ENCODE measurements around the gene ACTR3C. TPM values are rescaled to one million over a fixed set of nuclear protein-coding genes. Genes with fewer than 3 reads are reported as not detected.
A peak's percentile ranks its signal among the peaks of the same experiment; 100 is the strongest.

The ACTR3C gene
- total and polyA plus RNA-seq, 2 experiments from 2014 or later, result 1.5 to 3.5 TPM

DNA sequence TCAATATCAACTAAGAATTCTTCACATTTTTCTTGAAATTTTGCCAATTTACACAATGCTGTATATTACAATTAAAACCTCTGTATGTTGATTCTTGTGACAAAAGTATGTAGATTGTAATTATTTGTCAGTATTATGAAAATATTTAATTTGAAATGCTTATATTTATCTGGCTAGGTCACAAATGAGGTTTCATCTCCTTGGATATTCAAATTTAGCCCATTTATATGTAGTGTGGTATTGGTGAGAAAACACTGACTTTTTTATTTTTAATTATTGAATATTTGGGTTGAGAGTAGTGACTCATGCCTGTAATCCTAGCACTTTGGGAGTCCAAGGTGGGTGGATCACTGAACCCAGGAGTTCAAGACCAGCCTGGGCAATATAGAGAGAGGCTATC lies 21.0 kb upstream of the ACTR3C start:
- peaks cover 27% of the 10 kb centered on the region for H3K4me1 Mint-ChIP-seq
- H4K20me1 ChIP-seq (replicated peaks; ENCODE audit: insufficient read depth), result no peaks in the 10 kb centered on the region; the same call in 1 of the 2 replicates
- H2AFZ ChIP-seq, result no peak overlapping the region
- no peaks in the 10 kb centered on the region for H3K9me2 ChIP-seq (ENCODE audit: insufficient read depth)
- ATAC-seq (no peak), DNase-seq (ENCODE audit: low spot score) (no peak)
- no peak overlapping the region for H3K27ac Mint-ChIP-seq
- peaks cover 25% of the 10 kb centered on the region for H3K9me3 Mint-ChIP-seq
- no peak overlapping the region for H3K4me3 ChIP-seq
- H3K4me1 ChIP-seq (ENCODE audit: insufficient read depth), result peaks cover 27% of the 10 kb centered on the region
- H3K36me3 Mint-ChIP-seq (ENCODE audit: low read depth), result peaks cover 23% of the 10 kb centered on the region
- peaks cover 27% of the 10 kb centered on the region for H3K27me3 Mint-ChIP-seq (ENCODE audit: insufficient read depth, low read depth, poor library complexity)
- H3K27ac ChIP-seq (ENCODE audit: low read depth), result no peak overlapping the region
- H3K4me3 Mint-ChIP-seq, result no peak overlapping the region
- no peak overlapping the region for H3K4me2 ChIP-seq
- H3K27me3 ChIP-seq (ENCODE audit: insufficient read depth), result peaks cover 28% of the 10 kb centered on the region
- H3K36me3 ChIP-seq (ENCODE audit: insufficient read depth), result peaks cover 1% of the 10 kb centered on the region; the same call in 1 of the 2 replicates
- H3F3A ChIP-seq (replicated peaks; ENCODE audit: low read depth), result 0 out of 2 replicates have a peak, but pooled peaks cover 7% of the 10 kb centered on the region
- TF ChIP-seq ETS1 (IDR thresholded peaks at IDR 0.05) (no peak), STAT1 (IDR thresholded peaks at IDR 0.05; ENCODE audit: unreplicated experiment) (no peak), ZNF331 (CRISPR knock-in tag; IDR thresholded peaks at IDR 0.05; ENCODE audit: low read depth) (no peak)
- H3K79me2 ChIP-seq (replicated peaks; ENCODE audit: insufficient read depth), result peaks cover 22% of the 10 kb centered on the region

GRCh38 chr7:150343225-150343624 lies 19.9 kb upstream of the ACTR3C start:
- H3K27ac Mint-ChIP-seq, result no peak overlapping the region
- H3K27me3 ChIP-seq (ENCODE audit: insufficient read depth), result peaks cover 28% of the 10 kb centered on the region
- TF ChIP-seq NANOG (IDR thresholded peaks at IDR 0.05; ENCODE audit: borderline replicate concordance), result no peak
- no peak for TF ChIP-seq ETS1 (IDR thresholded peaks at IDR 0.05)
- TF ChIP-seq, protein P1, sequence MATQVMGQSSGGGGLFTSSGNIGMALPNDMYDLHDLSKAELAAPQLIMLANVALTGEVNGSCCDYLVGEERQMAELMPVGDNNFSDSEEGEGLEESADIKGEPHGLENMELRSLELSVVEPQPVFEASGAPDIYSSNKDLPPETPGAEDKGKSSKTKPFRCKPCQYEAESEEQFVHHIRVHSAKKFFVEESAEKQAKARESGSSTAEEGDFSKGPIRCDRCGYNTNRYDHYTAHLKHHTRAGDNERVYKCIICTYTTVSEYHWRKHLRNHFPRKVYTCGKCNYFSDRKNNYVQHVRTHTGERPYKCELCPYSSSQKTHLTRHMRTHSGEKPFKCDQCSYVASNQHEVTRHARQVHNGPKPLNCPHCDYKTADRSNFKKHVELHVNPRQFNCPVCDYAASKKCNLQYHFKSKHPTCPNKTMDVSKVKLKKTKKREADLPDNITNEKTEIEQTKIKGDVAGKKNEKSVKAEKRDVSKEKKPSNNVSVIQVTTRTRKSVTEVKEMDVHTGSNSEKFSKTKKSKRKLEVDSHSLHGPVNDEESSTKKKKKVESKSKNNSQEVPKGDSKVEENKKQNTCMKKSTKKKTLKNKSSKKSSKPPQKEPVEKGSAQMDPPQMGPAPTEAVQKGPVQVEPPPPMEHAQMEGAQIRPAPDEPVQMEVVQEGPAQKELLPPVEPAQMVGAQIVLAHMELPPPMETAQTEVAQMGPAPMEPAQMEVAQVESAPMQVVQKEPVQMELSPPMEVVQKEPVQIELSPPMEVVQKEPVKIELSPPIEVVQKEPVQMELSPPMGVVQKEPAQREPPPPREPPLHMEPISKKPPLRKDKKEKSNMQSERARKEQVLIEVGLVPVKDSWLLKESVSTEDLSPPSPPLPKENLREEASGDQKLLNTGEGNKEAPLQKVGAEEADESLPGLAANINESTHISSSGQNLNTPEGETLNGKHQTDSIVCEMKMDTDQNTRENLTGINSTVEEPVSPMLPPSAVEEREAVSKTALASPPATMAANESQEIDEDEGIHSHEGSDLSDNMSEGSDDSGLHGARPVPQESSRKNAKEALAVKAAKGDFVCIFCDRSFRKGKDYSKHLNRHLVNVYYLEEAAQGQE (IDR thresholded peaks at IDR 0.05; ENCODE audit: unreplicated experiment), result no peak
- TF ChIP-seq EZH2phosphoT487 (IDR thresholded peaks at IDR 0.05; ENCODE audit: unreplicated experiment), result no peak
- TF ChIP-seq ZNF331 (CRISPR knock-in tag; IDR thresholded peaks at IDR 0.05; ENCODE audit: low read depth), result no peak
- TF ChIP-seq, protein P2, sequence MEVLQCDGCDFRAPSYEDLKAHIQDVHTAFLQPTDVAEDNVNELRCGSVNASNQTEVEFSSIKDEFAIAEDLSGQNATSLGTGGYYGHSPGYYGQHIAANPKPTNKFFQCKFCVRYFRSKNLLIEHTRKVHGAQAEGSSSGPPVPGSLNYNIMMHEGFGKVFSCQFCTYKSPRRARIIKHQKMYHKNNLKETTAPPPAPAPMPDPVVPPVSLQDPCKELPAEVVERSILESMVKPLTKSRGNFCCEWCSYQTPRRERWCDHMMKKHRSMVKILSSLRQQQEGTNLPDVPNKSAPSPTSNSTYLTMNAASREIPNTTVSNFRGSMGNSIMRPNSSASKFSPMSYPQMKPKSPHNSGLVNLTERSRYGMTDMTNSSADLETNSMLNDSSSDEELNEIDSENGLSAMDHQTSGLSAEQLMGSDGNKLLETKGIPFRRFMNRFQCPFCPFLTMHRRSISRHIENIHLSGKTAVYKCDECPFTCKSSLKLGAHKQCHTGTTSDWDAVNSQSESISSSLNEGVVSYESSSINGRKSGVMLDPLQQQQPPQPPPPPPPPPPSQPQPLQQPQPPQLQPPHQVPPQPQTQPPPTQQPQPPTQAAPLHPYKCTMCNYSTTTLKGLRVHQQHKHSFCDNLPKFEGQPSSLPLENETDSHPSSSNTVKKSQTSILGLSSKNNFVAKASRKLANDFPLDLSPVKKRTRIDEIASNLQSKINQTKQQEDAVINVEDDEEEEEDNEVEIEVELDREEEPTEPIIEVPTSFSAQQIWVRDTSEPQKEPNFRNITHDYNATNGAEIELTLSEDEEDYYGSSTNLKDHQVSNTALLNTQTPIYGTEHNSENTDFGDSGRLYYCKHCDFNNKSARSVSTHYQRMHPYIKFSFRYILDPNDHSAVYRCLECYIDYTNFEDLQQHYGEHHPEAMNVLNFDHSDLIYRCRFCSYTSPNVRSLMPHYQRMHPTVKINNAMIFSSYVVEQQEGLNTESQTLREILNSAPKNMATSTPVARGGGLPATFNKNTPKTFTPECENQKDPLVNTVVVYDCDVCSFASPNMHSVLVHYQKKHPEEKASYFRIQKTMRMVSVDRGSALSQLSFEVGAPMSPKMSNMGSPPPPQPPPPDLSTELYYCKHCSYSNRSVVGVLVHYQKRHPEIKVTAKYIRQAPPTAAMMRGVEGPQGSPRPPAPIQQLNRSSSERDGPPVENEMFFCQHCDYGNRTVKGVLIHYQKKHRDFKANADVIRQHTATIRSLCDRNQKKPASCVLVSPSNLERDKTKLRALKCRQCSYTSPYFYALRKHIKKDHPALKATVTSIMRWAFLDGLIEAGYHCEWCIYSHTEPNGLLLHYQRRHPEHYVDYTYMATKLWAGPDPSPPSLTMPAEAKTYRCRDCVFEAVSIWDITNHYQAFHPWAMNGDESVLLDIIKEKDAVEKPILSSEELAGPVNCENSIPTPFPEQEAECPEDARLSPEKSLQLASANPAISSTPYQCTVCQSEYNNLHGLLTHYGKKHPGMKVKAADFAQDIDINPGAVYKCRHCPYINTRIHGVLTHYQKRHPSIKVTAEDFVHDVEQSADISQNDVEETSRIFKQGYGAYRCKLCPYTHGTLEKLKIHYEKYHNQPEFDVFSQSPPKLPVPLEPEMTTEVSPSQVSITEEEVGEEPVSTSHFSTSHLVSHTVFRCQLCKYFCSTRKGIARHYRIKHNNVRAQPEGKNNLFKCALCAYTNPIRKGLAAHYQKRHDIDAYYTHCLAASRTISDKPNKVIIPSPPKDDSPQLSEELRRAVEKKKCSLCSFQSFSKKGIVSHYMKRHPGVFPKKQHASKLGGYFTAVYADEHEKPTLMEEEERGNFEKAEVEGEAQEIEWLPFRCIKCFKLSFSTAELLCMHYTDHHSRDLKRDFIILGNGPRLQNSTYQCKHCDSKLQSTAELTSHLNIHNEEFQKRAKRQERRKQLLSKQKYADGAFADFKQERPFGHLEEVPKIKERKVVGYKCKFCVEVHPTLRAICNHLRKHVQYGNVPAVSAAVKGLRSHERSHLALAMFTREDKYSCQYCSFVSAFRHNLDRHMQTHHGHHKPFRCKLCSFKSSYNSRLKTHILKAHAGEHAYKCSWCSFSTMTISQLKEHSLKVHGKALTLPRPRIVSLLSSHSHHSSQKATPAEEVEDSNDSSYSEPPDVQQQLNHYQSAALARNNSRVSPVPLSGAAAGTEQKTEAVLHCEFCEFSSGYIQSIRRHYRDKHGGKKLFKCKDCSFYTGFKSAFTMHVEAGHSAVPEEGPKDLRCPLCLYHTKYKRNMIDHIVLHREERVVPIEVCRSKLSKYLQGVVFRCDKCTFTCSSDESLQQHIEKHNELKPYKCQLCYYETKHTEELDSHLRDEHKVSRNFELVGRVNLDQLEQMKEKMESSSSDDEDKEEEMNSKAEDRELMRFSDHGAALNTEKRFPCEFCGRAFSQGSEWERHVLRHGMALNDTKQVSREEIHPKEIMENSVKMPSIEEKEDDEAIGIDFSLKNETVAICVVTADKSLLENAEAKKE (CRISPR knock-in tag; IDR thresholded peaks at IDR 0.05), result no peak
- TF ChIP-seq POLR2AphosphoS5 (IDR thresholded peaks at IDR 0.05; ENCODE audit: low read depth), result no peak
- TF ChIP-seq EZH2 (IDR thresholded peaks at IDR 0.05; ENCODE audit: low read depth, unreplicated experiment), result no peak
- TF ChIP-seq JUNB (IDR thresholded peaks at IDR 0.05; ENCODE audit: unreplicated experiment), result no peak

More at GRCh38 chr7:150343225-150343624, 19.9 kb upstream of the ACTR3C start:
- Histone ChIP-seq H3K4me1 (ENCODE audit: insufficient read depth) (peaks cover 29% of the 10 kb centered on the region), H3K27ac (ENCODE audit: low read depth) (no peak overlapping the region), H3K79me2 (replicated peaks; ENCODE audit: insufficient read depth) (peaks cover 28% of the 10 kb centered on the region), H4K20me1 (replicated peaks; ENCODE audit: insufficient read depth) (no peaks in the 10 kb centered on the region; the same call in 1 of the 2 replicates), H3K4me3 (no peak overlapping the region), H2AFZ (no peak overlapping the region), H3K36me3 (ENCODE audit: insufficient read depth) (peaks cover 4% of the 10 kb centered on the region; the same call in 1 of the 2 replicates), H3K4me2 (peak overlapping the region; percentile 88), H3K9me2 (ENCODE audit: insufficient read depth) (no peaks in the 10 kb centered on the region), H3F3A (replicated peaks; ENCODE audit: low read depth) (0 out of 2 replicates have a peak, but pooled peaks cover 7% of the 10 kb centered on the region)
- H3K9me3 Mint-ChIP-seq, result peaks cover 25% of the 10 kb centered on the region
- H3K27me3 Mint-ChIP-seq (ENCODE audit: insufficient read depth, low read depth, poor library complexity), result peaks cover 33% of the 10 kb centered on the region
- DNase-seq (ENCODE audit: low spot score), result no peak
- H3K4me3 Mint-ChIP-seq, result peak overlapping the region; percentile 5; the same call in 1 of the 3 replicates
- ATAC-seq, result no peak
- peaks cover 30% of the 10 kb centered on the region for H3K36me3 Mint-ChIP-seq (ENCODE audit: low read depth)
- H3K4me1 Mint-ChIP-seq, result peaks cover 38% of the 10 kb centered on the region
